ENCODE measurements around the gene OR4D1. TPM values are rescaled to one million over a fixed set of nuclear protein-coding genes. Genes with fewer than 3 reads are reported as not detected.

OR4D1 gene
- total RNA-seq, result 0.32 TPM in 1 of 2 replicates, not detected in the other

GRCh38 chr17:58147930-58148434 lies at the start of gene OR4D1:
OR4D1 (plus strand) TSS chr17:58148384; CDS start chr17:58155154, 6,770 bp downstream.

GRCh38 chr17:58166682-58167081 lies 18.5 kb downstream of the OR4D1 start, which contains the start of gene OR4D2:
OR4D2 (plus strand) TSS chr17:58166982; CDS start chr17:58169656, 2,674 bp downstream.

GRCh38 chr17:58192612-58193011 lies 44.4 kb downstream of the OR4D1 start, which contains the start of gene EPX:
EPX (plus strand) TSS chr17:58192726; CDS start chr17:58192847, 121 bp downstream.

Other genes with a start within 250 kb of the OR4D1 start
- 11.0 and 17.3 TPM in 2 replicates for gene CUEDC1, start 193.0 kb upstream of the OR4D1 start, total RNA-seq
- 41.5 and 42.5 TPM in 2 replicates for gene VEZF1, start 160.1 kb upstream of the OR4D1 start, total RNA-seq
- gene SRSF1, start 141.1 kb upstream of the OR4D1 start, total RNA-seq, result 170 and 197 TPM in 2 replicates
- 8.7 and 10.9 TPM in 2 replicates for gene DYNLL2, start 65.0 kb upstream of the OR4D1 start, total RNA-seq
- gene OR4D2, start 18.6 kb downstream of the OR4D1 start, total RNA-seq, result not detected in 2 replicates
- gene EPX, start 44.3 kb downstream of the OR4D1 start, total RNA-seq, result not detected in 2 replicates
- 6.8 and 8.1 TPM in 2 replicates for gene MKS1, start 70.9 kb downstream of the OR4D1 start, total RNA-seq
- gene LPO, start 90.2 kb downstream of the OR4D1 start, total RNA-seq, result not detected in 2 replicates
- gene MPO, start 132.6 kb downstream of the OR4D1 start, total RNA-seq, result under 0.01 and 0.08 TPM in 2 replicates
- gene TSPOAP1, start 180.4 kb downstream of the OR4D1 start, total RNA-seq, result 0.65 and 3.2 TPM in 2 replicates
- gene SUPT4H1, start 203.8 kb downstream of the OR4D1 start, total RNA-seq, result 46.0 and 57.6 TPM in 2 replicates